GM18868 (cell line): ENCODE results near the gene EME1.

Experiments used
- ATAC-seq: cut with Tn5 transposase; IDR thresholded peaks from one replicate; pipeline ENCODE4 v1.9.1; 2021; ENCODE audit warnings: mild to moderate bottlenecking, moderate library complexity; ENCODE audit not compliant: unreplicated experiment

EME1 gene

DNA sequence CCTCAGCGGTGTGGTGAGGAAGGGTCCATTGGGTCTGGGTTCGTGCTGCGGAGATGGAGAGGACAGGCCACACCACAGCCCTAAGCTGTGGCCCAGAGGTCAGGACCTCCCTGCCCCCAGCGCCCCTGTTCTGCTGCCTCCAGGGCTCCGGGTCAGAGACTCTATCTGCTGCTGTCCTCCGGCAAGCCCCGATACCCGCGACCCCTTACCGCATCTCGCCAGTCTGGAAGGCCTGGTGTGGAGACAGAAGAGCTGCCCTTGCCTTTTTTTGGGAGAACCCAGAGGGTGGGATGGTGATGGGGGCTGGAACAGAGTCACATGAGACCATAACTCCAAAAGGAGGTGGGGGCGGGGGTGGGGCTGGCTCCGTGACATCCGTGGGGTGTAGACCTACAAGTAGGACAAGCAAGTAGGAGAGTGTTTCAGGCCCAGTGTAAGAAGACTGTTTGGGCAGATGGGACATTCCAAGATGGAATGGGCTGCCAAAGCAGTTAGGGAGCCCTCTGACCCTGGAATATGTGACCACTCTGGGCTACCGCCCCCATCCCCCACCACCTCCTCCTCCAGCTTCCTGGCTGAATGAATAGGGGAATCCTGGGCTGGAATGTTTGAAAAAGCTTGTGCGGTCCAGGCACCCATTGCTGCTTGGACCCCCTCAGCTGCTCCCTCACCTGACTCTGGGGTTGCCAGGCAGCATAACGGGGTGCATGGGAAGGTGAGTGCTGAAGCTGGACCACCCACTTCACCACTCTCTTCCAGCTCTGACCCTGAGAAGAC, 25.7 kb upstream of the EME1 start:
- ATAC-seq: no peak

- ATAC-seq: no peak
Measured at GRCh38 chr17:50347894-50348291, 25.1 kb upstream of the EME1 start.

- no peak for ATAC-seq
Measured at GRCh38 chr17:50348522-50349242, 24.3 kb upstream of the EME1 start.

- no peak for ATAC-seq
Measured at GRCh38 chr17:50349243-50349600, 23.8 kb upstream of the EME1 start.

DNA sequence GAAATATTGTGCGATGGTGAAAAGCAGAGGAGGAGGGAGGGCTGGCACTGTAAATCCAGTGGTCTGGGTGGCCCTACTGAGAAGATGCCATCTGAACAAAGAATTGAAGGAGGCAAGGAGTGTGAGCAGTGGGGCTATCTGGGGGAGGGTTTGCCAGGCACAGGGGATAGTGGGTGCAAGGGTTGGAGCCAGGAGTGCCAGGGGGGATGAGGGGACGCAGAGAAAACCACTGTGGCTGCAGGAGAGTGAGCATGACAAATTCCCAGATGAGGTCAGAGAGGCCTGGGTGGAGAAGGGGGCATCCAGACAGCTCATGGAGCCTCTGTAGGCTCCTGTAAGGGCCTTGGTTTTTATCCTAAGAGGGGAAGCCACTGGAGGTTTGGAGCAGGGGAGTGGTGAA, 22.3 kb upstream of the EME1 start:
- ATAC-seq: no peak

DNA sequence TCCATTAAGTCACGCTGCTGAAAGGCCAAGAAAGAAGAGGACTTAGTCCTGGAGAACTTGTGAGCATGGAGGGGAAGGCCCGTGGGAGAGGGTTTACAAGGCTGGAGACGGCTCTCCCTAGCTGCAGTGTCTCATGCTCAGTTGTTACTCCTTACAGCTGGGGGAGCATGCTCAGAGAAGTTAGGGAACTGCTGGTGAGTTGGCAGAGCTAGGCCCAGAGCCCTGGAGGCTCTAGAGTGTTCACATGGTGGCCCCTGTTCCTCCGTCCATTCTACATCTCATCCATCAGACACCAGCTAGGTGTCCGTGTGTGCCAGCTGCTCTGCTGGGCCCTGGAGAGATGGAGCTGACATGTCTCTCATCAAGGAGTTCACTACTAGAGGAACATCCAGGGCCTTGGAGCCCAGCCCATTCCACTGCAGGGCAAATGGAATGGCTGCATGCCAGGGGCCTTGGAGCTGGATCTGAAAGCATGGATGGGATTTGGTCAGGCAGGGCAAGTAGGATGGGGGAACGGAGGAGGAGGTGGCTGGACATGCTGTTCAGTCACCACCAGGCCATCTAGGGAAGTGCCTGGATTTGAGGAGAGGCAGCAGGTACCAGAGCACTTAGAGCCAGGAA, 20.8 kb upstream of the EME1 start:
- ATAC-seq: no peak

DNA sequence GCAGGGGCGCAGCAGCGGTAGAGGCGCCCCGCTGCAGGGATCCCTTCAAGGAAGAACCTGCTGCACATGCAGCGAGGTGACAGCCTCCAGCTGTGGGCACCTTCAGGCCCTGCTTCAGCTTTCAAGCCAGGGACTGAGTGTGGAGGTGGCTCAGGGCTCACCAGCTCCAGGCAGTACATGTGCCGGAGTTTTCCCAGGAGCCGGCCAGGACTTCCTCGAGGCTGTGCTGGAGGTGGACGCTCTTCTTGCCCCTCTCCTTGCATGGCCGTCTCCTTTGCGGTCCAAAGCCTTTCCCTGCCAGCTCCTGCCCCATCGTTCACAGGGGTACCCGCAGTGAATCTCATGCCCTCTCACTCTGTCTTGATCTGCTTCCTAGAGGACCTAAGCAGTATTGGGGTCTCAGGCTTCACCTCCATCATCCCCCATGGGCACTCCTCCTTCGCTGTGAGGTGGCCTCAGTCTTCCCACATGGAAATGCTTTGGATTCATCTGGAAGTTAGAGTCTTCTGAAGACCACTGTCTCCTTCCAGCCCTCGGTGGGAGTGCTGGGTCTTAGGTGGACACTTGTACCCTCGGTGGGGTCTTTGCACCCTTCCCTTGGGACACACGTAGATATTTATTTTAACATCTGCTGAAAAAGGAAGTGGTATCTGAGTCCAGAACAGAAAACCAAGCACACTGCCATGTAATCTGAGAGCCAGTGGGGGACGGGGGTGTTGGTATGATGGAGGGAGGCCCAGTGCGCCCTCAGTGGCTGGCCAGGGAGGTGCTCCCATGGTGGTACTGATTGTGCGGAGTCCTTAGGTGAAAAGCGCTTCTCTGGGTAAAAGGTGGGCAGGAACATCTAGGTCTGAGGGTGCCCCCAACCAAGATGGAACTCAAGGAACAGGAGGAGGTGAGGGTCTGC, 20.1 kb upstream of the EME1 start:
- ATAC-seq: no peak

GRCh38 chr17:50353600-50354195, 19.3 kb upstream of the EME1 start:
- ATAC-seq: no peak

GRCh38 chr17:50354198-50354597, 18.8 kb upstream of the EME1 start:
- no peak for ATAC-seq

DNA sequence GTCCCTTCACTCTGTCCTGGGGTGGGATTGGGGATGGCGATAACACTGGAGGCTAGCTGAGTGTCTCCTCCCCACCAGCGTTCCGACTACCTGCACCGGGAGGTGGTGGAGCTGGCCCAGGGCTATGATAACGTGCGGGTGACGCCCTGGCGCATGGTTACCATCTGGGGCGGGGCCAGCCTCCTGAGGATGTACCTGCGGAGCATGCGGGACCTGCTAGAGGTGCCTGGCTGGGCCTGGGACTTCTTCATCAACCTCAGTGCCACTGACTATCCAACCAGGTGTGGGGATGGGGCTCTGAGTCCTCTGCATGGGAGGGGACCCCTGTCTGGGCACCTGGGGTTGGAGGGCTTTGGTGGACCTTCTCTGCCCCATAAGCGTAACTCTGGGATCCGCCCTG, 18.3 kb upstream of the EME1 start:
- no peak for ATAC-seq

- no peak for ATAC-seq
Measured at GRCh38 chr17:50355336-50355700, 17.7 kb upstream of the EME1 start.

DNA sequence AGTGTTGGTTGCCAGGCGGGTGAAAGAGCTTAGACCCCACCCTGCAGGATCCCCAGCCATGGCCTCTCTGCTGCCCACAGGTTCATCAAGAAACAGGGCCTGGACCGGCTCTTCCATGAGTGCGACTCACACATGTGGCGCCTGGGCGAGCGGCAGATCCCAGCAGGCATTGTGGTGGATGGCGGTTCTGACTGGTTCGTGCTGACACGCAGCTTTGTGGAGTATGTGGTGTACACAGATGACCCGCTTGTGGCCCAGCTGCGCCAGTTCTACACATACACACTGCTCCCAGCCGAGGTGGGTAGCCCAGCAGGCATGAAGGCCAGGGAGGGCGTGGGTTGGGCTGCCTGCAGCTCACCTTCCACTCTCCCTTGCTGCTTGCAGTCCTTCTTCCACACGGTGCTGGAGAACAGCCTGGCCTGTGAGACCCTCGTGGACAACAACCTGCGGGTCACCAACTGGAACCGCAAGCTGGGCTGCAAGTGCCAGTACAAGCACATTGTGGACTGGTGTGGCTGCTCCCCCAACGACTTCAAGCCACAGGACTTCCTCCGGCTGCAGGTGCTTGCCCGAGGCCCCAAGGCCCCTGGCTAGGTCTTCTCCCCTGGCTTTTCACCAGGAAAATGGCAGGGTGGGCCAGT, 17.2 kb upstream of the EME1 start:
- no peak for ATAC-seq

DNA sequence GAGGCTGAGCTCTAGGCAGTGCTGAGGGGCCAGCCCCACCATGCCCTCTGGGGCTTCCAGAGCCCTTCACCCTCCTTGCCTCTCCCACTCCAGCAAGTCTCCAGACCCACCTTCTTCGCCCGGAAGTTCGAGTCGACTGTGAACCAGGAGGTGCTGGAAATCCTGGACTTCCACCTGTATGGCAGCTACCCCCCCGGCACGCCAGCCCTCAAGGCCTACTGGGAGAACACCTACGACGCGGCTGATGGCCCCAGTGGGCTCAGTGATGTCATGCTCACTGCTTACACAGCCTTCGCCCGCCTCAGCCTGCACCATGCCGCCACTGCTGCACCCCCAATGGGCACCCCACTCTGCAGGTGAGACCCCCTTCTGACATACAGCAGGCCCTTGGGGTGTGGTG, 16.6 kb upstream of the EME1 start:
- ATAC-seq: no peak

GRCh38 chr17:50356892-50357510, 16.0 kb upstream of the EME1 start:
- ATAC-seq: no peak

GRCh38 chr17:50358177-50358576, 14.9 kb upstream of the EME1 start:
- ATAC-seq: no peak

DNA sequence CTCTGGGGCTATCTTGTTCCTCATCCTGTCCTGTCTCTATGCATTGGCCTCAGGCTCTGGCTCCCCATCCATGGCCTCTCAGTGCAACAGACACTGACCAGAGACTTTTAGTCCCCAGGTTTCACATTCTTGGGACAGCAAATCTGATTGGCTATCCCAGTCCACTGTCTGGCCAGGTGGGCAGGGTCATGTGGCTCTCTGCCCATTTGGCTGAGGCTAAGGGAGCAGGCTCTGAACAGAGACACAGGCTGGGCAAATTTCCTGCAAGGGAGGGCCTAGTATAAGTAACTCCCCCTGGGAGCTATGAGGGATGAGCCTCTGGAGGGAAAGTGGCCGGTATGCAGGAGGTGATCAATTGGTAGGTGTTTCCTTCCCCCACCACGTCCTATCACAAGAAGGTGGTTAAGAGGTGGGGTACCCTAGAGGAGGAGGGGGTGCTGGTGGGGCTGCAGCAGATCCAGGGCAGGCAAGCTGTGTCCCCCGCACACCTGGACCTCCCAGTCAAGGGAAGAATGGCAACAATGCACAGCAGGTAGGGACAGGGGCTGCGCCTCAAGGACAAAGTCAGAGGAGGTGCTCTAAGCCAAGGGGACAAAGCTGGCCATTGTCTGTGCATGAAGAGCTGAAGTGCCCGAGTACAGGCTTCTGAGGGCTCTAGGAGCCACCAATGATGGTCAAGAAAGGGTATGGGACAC, 13.9 kb upstream of the EME1 start:
- ATAC-seq: no peak

DNA sequence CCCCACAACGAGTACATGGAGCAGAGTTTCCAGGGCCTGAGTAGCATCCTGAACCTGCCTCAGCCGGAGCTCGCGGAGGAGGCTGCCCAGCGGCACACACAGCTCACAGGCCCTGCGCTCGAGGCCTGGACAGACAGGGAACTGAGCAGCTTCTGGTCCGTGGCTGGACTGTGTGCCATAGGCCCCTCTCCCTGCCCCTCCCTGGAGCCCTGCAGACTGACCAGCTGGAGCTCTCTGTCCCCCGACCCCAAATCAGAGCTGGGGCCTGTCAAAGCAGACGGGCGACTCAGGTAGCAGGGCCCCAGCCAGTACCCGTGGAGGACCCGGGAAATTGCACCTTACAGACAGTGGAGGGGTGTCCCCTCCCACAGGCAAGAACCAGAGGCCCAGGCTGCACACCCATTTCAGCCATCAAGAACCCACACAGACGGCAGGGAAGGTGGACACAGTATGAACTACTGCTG, 13.0 kb upstream of the EME1 start:
- no peak for ATAC-seq

GRCh38 chr17:50360486-50361115, 12.4 kb upstream of the EME1 start:
- no peak for ATAC-seq
